ENCODE data around the gene NEDD9.

NEDD9 gene

GRCh38 chr6:11219400-11219834 lies 13.1 kb downstream of the NEDD9 start:
- in situ Hi-C loops (cut with MboI; ENCODE audit: low sequenced_read_pairs): no loop called here

- in situ Hi-C loops (cut with MboI; ENCODE audit: low sequenced_read_pairs): no loop called here
Observed at GRCh38 chr6:11218538-11219399, 13.7 kb downstream of the NEDD9 start.

- in situ Hi-C loops (cut with MboI; ENCODE audit: low sequenced_read_pairs): no loop called here
Observed at GRCh38 chr6:11218102-11218442, 14.4 kb downstream of the NEDD9 start.

GRCh38 chr6:11217360-11218101 lies 14.9 kb downstream of the NEDD9 start:
- in situ Hi-C loops (cut with MboI; ENCODE audit: low sequenced_read_pairs): no loop called here

GRCh38 chr6:11215773-11216172 lies 16.7 kb downstream of the NEDD9 start:
- in situ Hi-C loops (cut with MboI; ENCODE audit: low sequenced_read_pairs): no loop called here

GRCh38 chr6:11214901-11215300 lies 17.6 kb downstream of the NEDD9 start:
- in situ Hi-C loops (cut with MboI; ENCODE audit: low sequenced_read_pairs): no loop called here

- in situ Hi-C loops (cut with MboI; ENCODE audit: low sequenced_read_pairs): no loop called here
Observed at GRCh38 chr6:11214084-11214833, 18.2 kb downstream of the NEDD9 start.

- in situ Hi-C loops (cut with MboI; ENCODE audit: low sequenced_read_pairs): no loop called here
Observed at GRCh38 chr6:11213422-11214021, 18.9 kb downstream of the NEDD9 start.

GRCh38 chr6:11212664-11213063 lies 19.8 kb downstream of the NEDD9 start:
- in situ Hi-C loops (cut with MboI; ENCODE audit: low sequenced_read_pairs): no loop called here

- in situ Hi-C loops (cut with MboI; ENCODE audit: low sequenced_read_pairs): no loop called here
Observed at GRCh38 chr6:11211254-11211653, 21.2 kb downstream of the NEDD9 start.

GRCh38 chr6:11210386-11211138 lies 21.9 kb downstream of the NEDD9 start:
- in situ Hi-C loops (cut with MboI; ENCODE audit: low sequenced_read_pairs): no loop called here

- in situ Hi-C loops (cut with MboI; ENCODE audit: low sequenced_read_pairs): no loop called here
Observed at GRCh38 chr6:11209906-11210305, 22.6 kb downstream of the NEDD9 start.

- in situ Hi-C loops (cut with MboI; ENCODE audit: low sequenced_read_pairs): no loop called here
Observed at GRCh38 chr6:11209369-11209768, 23.1 kb downstream of the NEDD9 start.

GRCh38 chr6:11208854-11209253 lies 23.6 kb downstream of the NEDD9 start:
- in situ Hi-C loops (cut with MboI; ENCODE audit: low sequenced_read_pairs): no loop called here

- in situ Hi-C loops (cut with MboI; ENCODE audit: low sequenced_read_pairs): no loop called here
Observed at GRCh38 chr6:11208267-11208666, 24.2 kb downstream of the NEDD9 start.

- in situ Hi-C loops (cut with MboI; ENCODE audit: low sequenced_read_pairs): no loop called here
Observed at GRCh38 chr6:11207199-11207968, 25.1 kb downstream of the NEDD9 start.

GRCh38 chr6:11206576-11206975 lies 25.9 kb downstream of the NEDD9 start:
- in situ Hi-C loops (cut with MboI; ENCODE audit: low sequenced_read_pairs): no loop called here

- in situ Hi-C loops (cut with MboI; ENCODE audit: low sequenced_read_pairs): no loop called here
Observed at GRCh38 chr6:11204794-11205366, 27.6 kb downstream of the NEDD9 start.

GRCh38 chr6:11204005-11204399 lies 28.5 kb downstream of the NEDD9 start:
- in situ Hi-C loops (cut with MboI; ENCODE audit: low sequenced_read_pairs): no loop called here

All from HL-60/S4 (cell line).